ENCODE data around the gene PLAU. TPM values are rescaled to one million over a fixed set of nuclear protein-coding genes. Genes with fewer than 3 reads are reported as not detected.

Gene PLAU
- total RNA-seq: 15.6 TPM

GRCh38 chr10:73910764-73911552 is at the start of gene PLAU:
TSS of gene PLAU (plus strand) at chr10:73911132. CDS start at chr10:73911556, 424 bp downstream.
- intact Hi-C loops (cut with DNase I): no loop called here
- DNase-seq (ENCODE audit: low spot score) (peak; percentile 76), ATAC-seq (peak; percentile 21)

GRCh38 chr10:73862011-73862410 is 48.9 kb upstream of the PLAU start:
- intact Hi-C loops (cut with DNase I): no loop called here
- DNase-seq (ENCODE audit: low spot score) (no peak), ATAC-seq (no peak)

GRCh38 chr10:73863039-73863817 is 47.7 kb upstream of the PLAU start:
- ATAC-seq (no peak), DNase-seq (ENCODE audit: low spot score) (no peak)
- intact Hi-C loops (cut with DNase I): no loop called here

- DNase-seq (ENCODE audit: low spot score) (no peak), ATAC-seq (no peak)
- intact Hi-C loops (cut with DNase I): no loop called here
These were observed 46.7 kb upstream of the PLAU start for GRCh38 chr10:73864229-73864628.

- intact Hi-C loops (cut with DNase I): no loop called here
- no peak for DNase-seq (ENCODE audit: low spot score)
- ATAC-seq: no peak
These were observed 45.8 kb upstream of the PLAU start for GRCh38 chr10:73865107-73865458.

- ATAC-seq (peak; percentile 64), DNase-seq (ENCODE audit: low spot score) (no peak)
- intact Hi-C loops (cut with DNase I): no loop called here
These were observed 45.2 kb upstream of the PLAU start for GRCh38 chr10:73865459-73866442.

- no peak for DNase-seq (ENCODE audit: low spot score)
- ATAC-seq: no peak
- intact Hi-C loops (cut with DNase I): no loop called here
These were observed 44.3 kb upstream of the PLAU start for GRCh38 chr10:73866621-73867020.

GRCh38 chr10:73867126-73867807 is 43.7 kb upstream of the PLAU start:
- DNase-seq (ENCODE audit: low spot score): no peak
- intact Hi-C loops (cut with DNase I): no loop called here
- ATAC-seq: no peak

- DNase-seq (ENCODE audit: low spot score): no peak
- intact Hi-C loops (cut with DNase I): no loop called here
- ATAC-seq: no peak
These were observed 42.9 kb upstream of the PLAU start for GRCh38 chr10:73867871-73868631.

GRCh38 chr10:73868655-73869195 is 42.2 kb upstream of the PLAU start:
- ATAC-seq (no peak), DNase-seq (ENCODE audit: low spot score) (no peak)
- intact Hi-C loops (cut with DNase I): no loop called here

GRCh38 chr10:73871295-73872189 is 39.4 kb upstream of the PLAU start:
- no peak for ATAC-seq
- intact Hi-C loops (cut with DNase I): no loop called here
- no peak for DNase-seq (ENCODE audit: low spot score)

- no peak for DNase-seq (ENCODE audit: low spot score)
- ATAC-seq: no peak
- intact Hi-C loops (cut with DNase I): no loop called here
These were observed 38.7 kb upstream of the PLAU start for GRCh38 chr10:73872190-73872710.

GRCh38 chr10:73873142-73873837 is 37.6 kb upstream of the PLAU start:
- intact Hi-C loops (cut with DNase I): no loop called here
- DNase-seq (ENCODE audit: low spot score) (no peak), ATAC-seq (no peak)

GRCh38 chr10:73873838-73874215 is 37.1 kb upstream of the PLAU start:
- no peak for ATAC-seq
- intact Hi-C loops (cut with DNase I): no loop called here
- DNase-seq (ENCODE audit: low spot score): no peak

GRCh38 chr10:73874267-73875138 is 36.4 kb upstream of the PLAU start, which contains the start of gene CAMK2G:
TSS of gene CAMK2G (minus strand) at chr10:73874555. CDS start at chr10:73874461, 94 bp downstream.
- intact Hi-C loops (cut with DNase I): loop anchor here (5.0 kb wide), 1 partner anchor 32 kb away; no protein-coding TSS in a partner anchor
- peak; percentile 94 for ATAC-seq
- peak; percentile 89 for DNase-seq (ENCODE audit: low spot score)

All from sciatic nerve (tissue), 2 donors.